ENCODE measurements around the gene GTPBP1. TPM values are rescaled to one million over a fixed set of nuclear protein-coding genes. Genes with fewer than 3 reads are reported as not detected.

Gene GTPBP1
- total and polyA plus RNA-seq, 2 of the 13 experiments (the other 11 are each of a cell fraction or from before 2014, with no cell fraction given) = 22.3 to 27.0 TPM

GRCh38 chr22:38681582-38682335, 24.0 kb upstream of the GTPBP1 start, which contains the start of gene TOMM22 (continued):
- TF ChIP-seq SRSF4 (IDR thresholded peaks at IDR 0.05; ENCODE audit: low read depth, low read length, poor library complexity, severe bottlenecking) (no peak), ZBTB7B (CRISPR knock-in tag; IDR thresholded peaks at IDR 0.05) (no peak; the same call in 1 of the 2 replicates), MYNN (CRISPR knock-in tag; IDR thresholded peaks at IDR 0.05; ENCODE audit: low read depth) (no peak), HHEX (CRISPR knock-in tag; IDR thresholded peaks at IDR 0.05) (no peak), CEBPZ (IDR thresholded peaks at IDR 0.05; ENCODE audit: low read length) (no peak), CBX2 (IDR thresholded peaks at IDR 0.05; ENCODE audit: low read depth, low read length) (no peak), CBX2 (CRISPR knock-in tag; IDR thresholded peaks at IDR 0.05; ENCODE audit: low read depth) (no peak), ZNF484 (CRISPR knock-in tag; IDR thresholded peaks at IDR 0.05; ENCODE audit: borderline replicate concordance, low read depth) (no peak), GFI1 (CRISPR knock-in tag; IDR thresholded peaks at IDR 0.05; ENCODE audit: borderline replicate concordance) (peak; percentile 63; the same call in 1 of the 2 replicates), RERE (CRISPR knock-in tag; IDR thresholded peaks at IDR 0.05; ENCODE audit: low read depth) (peak; percentile 27; the same call in 1 of the 2 replicates), ASH2L (IDR thresholded peaks at IDR 0.05; ENCODE audit: insufficient read length, low read depth, low read length) (peak; percentile 97), STAT5B (CRISPR knock-in tag; IDR thresholded peaks at IDR 0.05) (peak; percentile 79; the same call in 1 of the 2 replicates), BRD4 (CRISPR knock-in tag; IDR thresholded peaks at IDR 0.05) (peak; percentile 95), KLF11 (CRISPR knock-in tag; IDR thresholded peaks at IDR 0.05) (peak; percentile 45; the same call in 1 of the 2 replicates), ZNF343 (CRISPR knock-in tag; IDR thresholded peaks at IDR 0.05) (peak; percentile 90; the same call in 1 of the 2 replicates), ZNF616 (CRISPR knock-in tag; IDR thresholded peaks at IDR 0.05; ENCODE audit: low read depth) (peak; percentile 66; the same call in 1 of the 2 replicates), WIZ (CRISPR knock-in tag; IDR thresholded peaks at IDR 0.05) (peak; percentile 71; the same call in 1 of the 2 replicates), TOE1 (CRISPR knock-in tag; IDR thresholded peaks at IDR 0.05) (0 out of 2 replicates have a peak, but pooled peaks have one; percentile 48), ZNF503 (CRISPR knock-in tag; IDR thresholded peaks at IDR 0.05) (peak; percentile 93)
